Peyer's patch (tissue), 4 donors: ENCODE measurements around the gene IRS2.

Experiments used
- CTCF ChIP-seq, 6 experiments: fragments of 450-650 bp in 4 of 6; fragments of 200-600 bp in 2 of 6; sonication (generic) in 1 of 6; IDR thresholded peaks; one replicate each; pipeline ENCODE4 v1.5.1; 2017 to 2019; ENCODE audit warnings: antibody characterized with exemption in 6 of 6, mild to moderate bottlenecking in 3 of 6, moderate library complexity in 1 of 6
- POLR2A ChIP-seq, 2 donors: fragments of 450-650 bp; IDR thresholded peaks; one replicate each; pipeline ENCODE4 v1.5.1; 2017; ENCODE audit warnings: antibody characterized with exemption in 2 of 2, mild to moderate bottlenecking in 2 of 2, moderate library complexity in 2 of 2

GRCh38 chr13:109743706-109744453, 42.5 kb downstream of the IRS2 start:
- TF ChIP-seq CTCF (IDR thresholded peaks at IDR 0.05) (no peak), POLR2A (IDR thresholded peaks at IDR 0.05) (no peak)
